Retinal pigment epithelial cell (primary cell): ENCODE results near the gene CHKA.

Experiments used
- DNase-seq: peaks from one replicate; pipeline ENCODE4 v3.0.0-alpha.2; 2010; ENCODE audit warnings: low read depth
- H3K4me3 ChIP-seq: 2 replicates; pipeline ENCODE4 v1.5.1; 2011; ENCODE audit warnings: mild to moderate bottlenecking, low read length, control low read depth, moderate library complexity
- CTCF ChIP-seq: conservative IDR thresholded peaks from 2 replicates; pipeline ENCODE4 v1.5.1; 2011; ENCODE audit warnings: low read depth, low read length, control low read depth, inconsistent platforms

The CHKA gene

DNA sequence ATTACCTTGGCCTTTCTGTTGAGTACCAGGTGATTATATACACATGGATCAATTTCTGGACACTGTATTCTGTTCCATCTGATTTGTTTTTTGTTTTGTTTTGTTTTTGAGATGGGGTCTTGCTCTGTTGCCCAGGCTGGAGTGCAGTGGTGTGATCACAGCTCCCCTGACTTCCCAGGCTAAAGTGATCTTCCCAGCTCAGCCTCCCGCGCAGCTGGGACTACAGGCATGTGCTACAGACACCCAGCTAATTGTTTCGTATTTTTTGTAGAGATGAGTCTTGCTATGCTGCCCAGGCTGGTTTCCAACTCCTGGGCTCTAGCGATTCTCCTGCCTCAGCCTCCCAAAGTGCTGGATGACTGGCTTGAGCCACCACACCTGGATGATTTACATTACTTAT is 63.4 kb downstream of the CHKA start:
- DNase-seq: no peak
- no peak overlapping the region for H3K4me3 ChIP-seq
- TF ChIP-seq CTCF: no peak

DNA sequence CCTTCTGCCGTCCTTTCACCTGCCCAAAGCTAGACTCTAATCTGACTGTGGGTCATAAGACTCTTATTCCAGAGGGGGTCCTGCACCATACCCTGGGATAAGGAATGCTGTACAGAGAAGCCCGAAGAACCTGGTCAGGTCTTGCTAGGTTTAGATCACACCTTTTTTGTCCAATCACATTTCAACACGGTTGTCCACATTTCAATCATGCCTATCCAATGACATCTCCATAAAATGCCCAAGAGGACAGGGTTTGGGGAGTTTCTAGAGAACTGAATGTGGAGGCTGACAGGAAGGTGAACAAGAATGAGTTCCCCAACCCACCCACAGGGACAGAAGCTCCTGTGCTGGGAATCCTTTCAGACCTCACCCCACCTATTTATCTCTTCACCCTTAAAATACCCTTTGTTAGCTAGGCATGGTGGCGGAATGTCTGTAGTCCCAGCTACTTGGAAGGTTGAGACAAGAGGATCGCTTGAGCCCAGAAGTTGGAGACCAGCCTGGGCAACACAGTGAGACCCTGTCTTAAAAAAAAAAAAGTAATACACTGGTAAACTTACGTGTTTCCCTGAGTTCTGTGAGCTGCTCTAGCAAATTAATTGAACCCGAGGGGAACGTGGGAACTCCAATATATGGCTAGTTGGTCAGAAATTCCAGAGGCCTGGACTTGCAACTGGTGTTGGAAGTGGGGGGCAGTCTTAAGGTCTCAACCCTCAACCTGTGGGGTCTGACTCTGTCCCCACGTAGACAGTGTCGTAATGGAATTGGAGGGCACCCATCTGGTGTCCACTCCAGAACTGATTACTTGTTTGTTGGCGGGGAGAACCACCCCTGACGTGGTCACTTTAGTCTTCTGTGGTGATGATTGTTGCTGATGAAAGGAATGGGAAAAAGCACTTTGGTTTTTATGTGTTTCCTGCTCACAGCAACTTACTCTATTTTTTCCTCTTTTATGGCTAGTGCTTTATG is 64.6 kb downstream of the CHKA start:
- no peak for DNase-seq
- H3K4me3 ChIP-seq: no peak overlapping the region
- TF ChIP-seq CTCF: no peak

DNA sequence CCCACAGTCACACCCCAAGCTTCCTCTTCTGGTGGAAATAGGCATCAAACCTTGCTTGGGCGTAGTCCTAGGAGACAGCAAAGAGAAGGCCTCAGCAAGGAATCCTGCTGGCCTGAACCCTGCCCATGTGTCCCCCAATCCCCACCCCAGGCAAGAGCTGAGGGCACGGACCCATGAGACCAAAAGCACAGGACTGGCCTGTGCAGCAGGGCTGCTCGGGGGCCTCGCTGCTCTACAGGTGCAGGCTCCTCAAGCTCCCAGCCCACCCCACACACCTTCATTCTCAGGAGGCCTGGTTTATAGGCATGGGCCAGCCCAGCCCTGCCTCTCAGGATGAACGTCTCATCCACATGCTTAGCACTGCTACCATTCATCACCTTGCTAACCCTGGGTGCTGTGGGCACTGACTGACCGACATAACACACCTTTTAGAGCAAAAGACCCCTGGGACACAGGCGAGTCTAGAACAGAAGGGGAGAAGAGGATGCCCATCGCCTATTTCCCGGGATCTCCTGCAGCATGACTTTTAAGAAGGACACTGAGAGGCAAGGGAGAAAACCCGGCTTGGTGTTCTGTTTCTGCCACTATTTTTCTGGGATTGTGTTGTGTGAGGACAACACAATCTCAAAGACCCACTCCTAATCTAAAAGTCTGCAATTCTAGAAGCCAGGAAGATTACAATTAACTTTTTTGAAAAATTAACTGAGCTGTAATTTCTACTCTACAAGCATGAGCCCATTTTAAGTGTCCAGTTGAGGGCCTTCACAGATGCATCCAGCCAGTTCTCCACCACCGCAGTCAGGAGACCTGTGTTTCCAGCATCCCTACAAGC is 67.0 kb downstream of the CHKA start:
- no peak for DNase-seq
- no peak for TF ChIP-seq CTCF

GRCh38 chr11:68053117-68053516 is 68.1 kb downstream of the CHKA start:
- DNase-seq: no peak
- TF ChIP-seq CTCF: no peak
- H3K4me3 ChIP-seq: no peak overlapping the region

More for the DNA sequence above, 67.0 kb downstream of the CHKA start:
- no peak overlapping the region for H3K4me3 ChIP-seq

DNA sequence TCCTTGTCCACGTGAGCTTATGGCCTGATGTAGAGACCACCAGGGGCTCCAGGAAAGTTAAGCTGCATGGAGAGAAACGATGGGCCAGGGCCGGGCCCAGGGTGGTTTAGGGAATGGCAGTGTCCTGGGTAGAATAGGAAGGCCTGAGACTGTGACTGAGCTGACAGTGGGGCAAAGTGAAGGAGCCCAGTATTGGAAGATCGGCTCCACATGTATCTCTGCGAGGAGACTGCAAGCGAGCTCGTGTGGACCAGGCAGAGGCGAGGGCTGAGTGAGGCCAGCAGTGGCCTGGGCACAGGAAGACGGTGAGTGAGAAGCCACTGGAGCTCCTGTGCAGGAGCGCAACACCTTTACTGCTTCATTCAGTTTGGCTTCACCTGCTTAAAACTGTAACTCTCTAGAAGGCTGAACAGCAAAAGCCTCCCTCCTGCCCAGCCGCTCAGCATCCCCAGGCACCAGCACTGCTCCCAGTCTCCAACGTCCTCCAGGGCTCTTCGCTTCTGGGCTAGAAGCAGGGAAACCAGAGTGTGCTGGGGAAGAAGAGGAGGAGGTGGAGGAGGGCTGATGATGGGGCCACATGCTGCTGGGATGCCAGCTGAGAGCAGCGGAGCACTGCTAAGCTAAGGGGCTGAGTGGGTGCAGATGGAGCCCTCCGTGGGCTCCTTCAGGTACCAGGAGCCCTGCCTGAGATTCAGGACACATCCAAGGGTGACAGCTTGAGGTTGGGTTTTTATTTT is 68.9 kb downstream of the CHKA start:
- H3K4me3 ChIP-seq: no peak overlapping the region
- no peak for DNase-seq
- no peak for TF ChIP-seq CTCF

GRCh38 chr11:68051191-68052136 is 69.7 kb downstream of the CHKA start:
- TF ChIP-seq CTCF: no peak
- no peak for DNase-seq
- H3K4me3 ChIP-seq: no peak overlapping the region
